ENCODE data around the gene GULP1.

DNA sequence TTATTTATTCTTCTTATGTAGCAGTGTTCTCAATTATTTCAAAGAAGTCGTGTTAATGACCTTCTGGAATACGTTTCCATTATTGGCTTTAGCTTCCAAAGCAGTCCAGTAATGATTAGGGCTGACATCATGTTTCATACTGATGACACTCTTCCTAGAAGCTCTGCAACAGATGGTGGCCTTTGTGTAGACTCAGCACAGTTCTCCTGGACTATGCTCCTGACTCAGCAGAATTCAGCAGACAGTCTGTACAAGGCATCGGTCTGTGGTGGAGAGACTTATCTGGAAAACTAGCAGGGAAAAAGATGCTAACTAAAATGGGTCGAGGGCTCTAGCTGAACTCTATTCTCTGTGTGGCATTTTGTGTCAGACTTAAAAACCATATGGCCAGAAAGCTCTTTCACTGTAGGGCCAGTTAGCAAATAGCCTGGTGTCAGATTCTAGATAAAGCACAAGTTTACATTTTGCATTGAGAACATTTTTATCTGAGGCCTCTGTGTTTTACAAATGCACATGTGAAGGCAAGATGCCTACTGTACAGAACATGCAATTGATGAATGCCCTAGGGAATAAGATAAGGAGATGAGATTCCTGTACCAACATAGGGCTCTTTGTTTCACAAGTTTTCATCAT is 35.1 kb downstream of the GULP1 start:
- no peak for TF ChIP-seq ZBED1 (IDR thresholded peaks at IDR 0.05; ENCODE audit: borderline replicate concordance)
- TF ChIP-seq KAT2A (conservative IDR thresholded peaks at IDR 0.05; ENCODE audit: control insufficient read depth, low read depth, low read length), result no peak
- TF ChIP-seq TAF1 (IDR thresholded peaks at IDR 0.05; ENCODE audit: borderline replicate concordance, low read depth, low read length), result no peak
- TF ChIP-seq, protein P1, sequence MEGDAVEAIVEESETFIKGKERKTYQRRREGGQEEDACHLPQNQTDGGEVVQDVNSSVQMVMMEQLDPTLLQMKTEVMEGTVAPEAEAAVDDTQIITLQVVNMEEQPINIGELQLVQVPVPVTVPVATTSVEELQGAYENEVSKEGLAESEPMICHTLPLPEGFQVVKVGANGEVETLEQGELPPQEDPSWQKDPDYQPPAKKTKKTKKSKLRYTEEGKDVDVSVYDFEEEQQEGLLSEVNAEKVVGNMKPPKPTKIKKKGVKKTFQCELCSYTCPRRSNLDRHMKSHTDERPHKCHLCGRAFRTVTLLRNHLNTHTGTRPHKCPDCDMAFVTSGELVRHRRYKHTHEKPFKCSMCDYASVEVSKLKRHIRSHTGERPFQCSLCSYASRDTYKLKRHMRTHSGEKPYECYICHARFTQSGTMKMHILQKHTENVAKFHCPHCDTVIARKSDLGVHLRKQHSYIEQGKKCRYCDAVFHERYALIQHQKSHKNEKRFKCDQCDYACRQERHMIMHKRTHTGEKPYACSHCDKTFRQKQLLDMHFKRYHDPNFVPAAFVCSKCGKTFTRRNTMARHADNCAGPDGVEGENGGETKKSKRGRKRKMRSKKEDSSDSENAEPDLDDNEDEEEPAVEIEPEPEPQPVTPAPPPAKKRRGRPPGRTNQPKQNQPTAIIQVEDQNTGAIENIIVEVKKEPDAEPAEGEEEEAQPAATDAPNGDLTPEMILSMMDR (IDR thresholded peaks at IDR 0.05 in 2 of 3, conservative IDR thresholded peaks at IDR 0.05 in 1 of 3; ENCODE audit: control insufficient read depth in 2 of 3, extremely low read depth in 1 of 3, insufficient read depth in 1 of 3, low read depth in 3 of 3, low read length in 3 of 3), result no peak
- TF ChIP-seq SMC3 (IDR thresholded peaks at IDR 0.05; ENCODE audit: borderline replicate concordance, low read length), result no peak
- TF ChIP-seq RAD21 (IDR thresholded peaks at IDR 0.05; ENCODE audit: insufficient read depth, low read depth, low read length), result no peak
- no peak for TF ChIP-seq POLR2A (IDR thresholded peaks at IDR 0.05; ENCODE audit: low read depth, low read length)
- TF ChIP-seq RFX5 (IDR thresholded peaks at IDR 0.05; ENCODE audit: low read depth, low read length), result no peak
- TF ChIP-seq MYC (IDR thresholded peaks at IDR 0.05; ENCODE audit: insufficient read depth, insufficient read length, insufficient replicate concordance, low read length, severe bottlenecking), result no peak
- no peak for TF ChIP-seq LARP7 (IDR thresholded peaks at IDR 0.05)
